H1 (cell line): Measurements from ENCODE around the gene PTGDR2. TPM values are rescaled to one million over a fixed set of nuclear protein-coding genes. Genes with fewer than 3 reads are reported as not detected.

Source experiments
- CHD1 ChIP-seq: IDR thresholded peaks from 2 replicates; pipeline ENCODE4 v1.6.1; 2012; ENCODE audit warnings: low read depth, low read length, improper control_type of control experiment
- EP300 ChIP-seq, 2 experiments: IDR thresholded peaks; 1 replicate in 1 of 2; 2 replicates in 1 of 2; pipeline ENCODE4 v1.6.1; 2011 to 2012; ENCODE audit warnings: low read depth in 2 of 2, low read length in 2 of 2, mild to moderate bottlenecking in 2 of 2, borderline replicate concordance in 1 of 2, inconsistent platforms in 1 of 2, moderate library complexity in 1 of 2
- HDAC2 ChIP-seq, 2 experiments: fragments of 300-600 bp in 1 of 2; sonication (generic) in 1 of 2; IDR thresholded peaks; 2 replicates each; pipeline ENCODE4 v1.6.1; 2011 to 2012; ENCODE audit warnings: low read depth in 2 of 2, low read length in 2 of 2, mild to moderate bottlenecking in 2 of 2, moderate library complexity in 2 of 2, borderline replicate concordance in 1 of 2, inconsistent platforms in 1 of 2
- NRF1 ChIP-seq: IDR thresholded peaks from 2 replicates; pipeline ENCODE4 v1.6.1; 2011; ENCODE audit warnings: mild to moderate bottlenecking, low read depth, low read length, improper control_type of control experiment
- POLR2A ChIP-seq, 2 experiments: IDR thresholded peaks; 1 replicate in 1 of 2; 2 replicates in 1 of 2; pipeline ENCODE4 v1.6.1; 2011; ENCODE audit warnings: low read depth in 2 of 2, low read length in 2 of 2, mild to moderate bottlenecking in 2 of 2; ENCODE audit errors: control extremely low read depth in 1 of 2
- SP1 ChIP-seq: IDR thresholded peaks from 2 replicates; pipeline ENCODE4 v1.6.1; 2011; ENCODE audit warnings: low read depth, low read length
- TBP ChIP-seq: IDR thresholded peaks from 2 replicates; pipeline ENCODE4 v1.6.1; 2011; ENCODE audit warnings: low read depth, low read length, improper control_type of control experiment
- ZNF274 ChIP-seq: IDR thresholded peaks from 2 replicates; pipeline ENCODE4 v1.7.0; 2012; ENCODE audit warnings: low read length, borderline replicate concordance; ENCODE audit errors: extremely low read depth
- polyA plus RNA-seq, 7 experiments: library from polyadenylated mRNA; depleted of rRNA in 3 of 7; stranded (reverse) in 5 of 7; unstranded in 2 of 7; fragments of >200 nt in 5 of 7; fragments of 200-250 nt in 2 of 7; gene quantifications; 1 replicate in 5 of 7; 2 replicates in 1 of 7; 4 replicates in 1 of 7; pipeline versions ENCODE4 v1.2.1 to v1.2.3, GENCODE V29; 2011 to 2013; ENCODE audit warnings: missing spikeins in 2 of 7, mixed read lengths in 2 of 7
- total RNA-seq: library from RNA; stranded (reverse); fragmentation: NEBNext Ultra II Directional; extraction: Animal tissue kit (Norgen Biotek cat#: 25700); gene quantifications from 2 replicates; pipeline ENCODE4 v1.2.1, GENCODE V29; 2021

PTGDR2 gene
- total and polyA plus RNA-seq, 2 of the 8 experiments (the other 6 are each of a cell fraction or from before 2014, with no cell fraction given): 0.20 TPM; not detected in 1

DNA sequence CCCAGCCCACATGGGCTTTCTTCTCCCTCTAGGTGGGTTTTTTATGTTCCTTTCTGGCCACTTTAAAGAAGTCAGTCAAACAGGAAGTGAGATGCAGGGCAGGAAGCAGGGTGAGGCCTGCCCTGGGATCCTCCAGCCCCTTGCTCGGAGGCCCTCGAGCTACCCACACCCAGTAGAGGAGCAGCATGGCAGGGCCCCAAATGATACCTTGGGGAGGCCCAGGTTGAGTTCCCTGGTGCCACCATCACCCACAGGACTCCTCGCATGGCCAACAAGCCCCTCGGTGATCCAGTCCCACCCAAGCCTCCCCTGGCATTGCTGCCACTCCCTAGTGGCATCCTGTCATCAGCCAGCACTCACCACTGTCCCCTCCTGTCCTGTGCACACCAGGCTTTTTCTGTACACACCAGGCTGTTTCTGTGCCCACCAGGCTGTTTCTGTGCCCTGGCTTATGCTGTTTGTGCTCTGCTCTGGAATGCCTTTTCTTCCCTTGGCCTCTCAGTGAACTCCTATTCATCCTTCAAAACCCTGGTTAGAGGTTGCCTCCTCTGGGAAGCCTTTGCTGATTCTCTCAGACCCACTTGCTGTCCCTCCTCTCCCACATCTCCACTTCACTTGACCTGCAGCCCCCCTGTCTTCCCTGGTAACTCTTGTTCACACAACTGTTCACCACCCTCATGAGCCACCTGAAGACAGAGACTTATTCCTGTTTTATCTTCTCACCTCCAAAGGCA lies 3.1 kb upstream of the PTGDR2 start (continued):
- TF ChIP-seq POLR2A (IDR thresholded peaks at IDR 0.05; ENCODE audit: control extremely low read depth in 1 of 2, low read depth in 2 of 2, low read length in 2 of 2) (no peak), HDAC2 (IDR thresholded peaks at IDR 0.05; ENCODE audit: borderline replicate concordance in 1 of 2, low read depth in 2 of 2, low read length in 2 of 2) (no peak), NRF1 (no peak), SP1 (no peak), EP300 (IDR thresholded peaks at IDR 0.05; ENCODE audit: borderline replicate concordance in 1 of 2, low read depth in 2 of 2, low read length in 2 of 2) (no peak), CHD1 (no peak), ZNF274 (no peak), TBP (no peak)
